Ishikawa (cell line): ENCODE measurements around the gene PARP1.

Experiments used
- CEBPB ChIP-seq: IDR thresholded peaks from 2 replicates; pipeline ENCODE4 v1.6.1; 2012
- CREB1 ChIP-seq: IDR thresholded peaks from 2 replicates; pipeline ENCODE4 v1.6.1; 2012; ENCODE audit warnings: low read depth
- EP300 ChIP-seq: IDR thresholded peaks from 2 replicates; pipeline ENCODE4 v1.6.1; 2012; ENCODE audit warnings: borderline replicate concordance
- FOXM1 ChIP-seq: IDR thresholded peaks from 2 replicates; pipeline ENCODE4 v1.6.1; 2012; ENCODE audit warnings: low read depth, borderline replicate concordance
- NFIC ChIP-seq: IDR thresholded peaks from 2 replicates; pipeline ENCODE4 v1.6.1; 2012
- RAD21 ChIP-seq: IDR thresholded peaks from 2 replicates; pipeline ENCODE4 v1.6.1; 2012; ENCODE audit warnings: low read depth
- REST ChIP-seq: IDR thresholded peaks from 2 replicates; pipeline ENCODE4 v1.6.1; 2012; ENCODE audit warnings: low read depth, mild to moderate bottlenecking
- TAF1 ChIP-seq: IDR thresholded peaks from 2 replicates; pipeline ENCODE4 v1.6.1; 2012; ENCODE audit warnings: low read depth, mild to moderate bottlenecking
- YY1 ChIP-seq: IDR thresholded peaks from 2 replicates; pipeline ENCODE4 v1.6.1; 2012; ENCODE audit warnings: low read depth
- ZBTB7A ChIP-seq: IDR thresholded peaks from 2 replicates; pipeline ENCODE4 v1.6.1; 2012; ENCODE audit warnings: low read depth
- TF ChIP-seq, protein P1 (sequence below): IDR thresholded peaks from 2 replicates; pipeline ENCODE4 v1.6.1; 2012

DNA sequence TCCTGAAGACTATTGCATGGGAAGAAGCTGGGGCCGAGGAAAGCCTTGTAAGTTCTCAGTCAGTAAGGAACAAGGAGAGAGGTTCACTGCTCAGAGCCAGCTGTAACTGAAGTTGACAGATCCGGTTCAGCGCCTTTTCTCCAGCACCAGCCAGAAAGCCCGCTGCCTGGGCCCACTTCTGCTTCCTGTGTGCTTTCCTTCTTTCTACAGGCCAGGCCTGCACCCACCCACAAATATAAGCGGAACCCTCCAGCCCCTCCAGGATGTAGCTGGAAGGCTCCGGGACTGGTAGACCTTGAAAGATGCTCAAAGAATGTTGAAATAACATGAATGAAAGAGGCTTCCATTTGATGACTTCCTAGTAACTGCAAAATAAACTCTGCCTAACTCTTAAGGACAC, 38.8 kb downstream of the PARP1 start:
- TF ChIP-seq CREB1 (no peak), TAF1 (no peak), YY1 (no peak), NFIC (no peak), REST (no peak), EP300 (no peak), CEBPB (no peak), RAD21 (no peak), ZBTB7A (no peak), FOXM1 (no peak)
- TF ChIP-seq, protein P1, sequence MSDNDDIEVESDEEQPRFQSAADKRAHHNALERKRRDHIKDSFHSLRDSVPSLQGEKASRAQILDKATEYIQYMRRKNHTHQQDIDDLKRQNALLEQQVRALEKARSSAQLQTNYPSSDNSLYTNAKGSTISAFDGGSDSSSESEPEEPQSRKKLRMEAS: no peak
